ENCODE results near the gene HIGD2A.

The HIGD2A gene

GRCh38 chr5:176418251-176418650 is 29.7 kb downstream of the HIGD2A start:
- no peak for DNase-seq

- no peak for DNase-seq
Observed at GRCh38 chr5:176420086-176420485, 31.5 kb downstream of the HIGD2A start.

GRCh38 chr5:176420972-176421544 is 32.5 kb downstream of the HIGD2A start:
- no peak for DNase-seq

GRCh38 chr5:176424181-176424580 is 35.6 kb downstream of the HIGD2A start:
- DNase-seq, result no peak

GRCh38 chr5:176425138-176425537 is 36.6 kb downstream of the HIGD2A start:
- no peak for DNase-seq

- DNase-seq, result no peak
Observed at GRCh38 chr5:176425791-176426190, 37.2 kb downstream of the HIGD2A start.

GRCh38 chr5:176426876-176427275 is 38.3 kb downstream of the HIGD2A start:
- no peak for DNase-seq

GRCh38 chr5:176427971-176428370 is 39.4 kb downstream of the HIGD2A start:
- no peak for DNase-seq

GRCh38 chr5:176429972-176430371 is 41.4 kb downstream of the HIGD2A start:
- DNase-seq, result no peak

- no peak for DNase-seq
Observed at GRCh38 chr5:176432707-176433106, 44.2 kb downstream of the HIGD2A start.

- DNase-seq, result no peak
Observed at GRCh38 chr5:176436656-176437055, 48.1 kb downstream of the HIGD2A start.

GRCh38 chr5:176438959-176439757 is 50.6 kb downstream of the HIGD2A start:
- DNase-seq, result no peak

Measured in CD4-positive, alpha-beta T cell treated with Interleukin-4 for 1 hour (primary cell).